T-helper 22 cell (primary cell): ENCODE measurements around the gene IDH1.
A peak's percentile ranks its signal among the peaks of the same experiment; 100 is the strongest.
"Not testable (repeated sequence)": the region's sequence is repeated elsewhere in the genome, so short reads cannot be mapped to it uniquely, and the experiment has no call there.

ENCODE experiments used
- DNase-seq: peaks from one replicate; pipeline ENCODE4 v3.0.0-alpha.2; 2020; ENCODE audit warnings: low read depth

IDH1 gene

DNA sequence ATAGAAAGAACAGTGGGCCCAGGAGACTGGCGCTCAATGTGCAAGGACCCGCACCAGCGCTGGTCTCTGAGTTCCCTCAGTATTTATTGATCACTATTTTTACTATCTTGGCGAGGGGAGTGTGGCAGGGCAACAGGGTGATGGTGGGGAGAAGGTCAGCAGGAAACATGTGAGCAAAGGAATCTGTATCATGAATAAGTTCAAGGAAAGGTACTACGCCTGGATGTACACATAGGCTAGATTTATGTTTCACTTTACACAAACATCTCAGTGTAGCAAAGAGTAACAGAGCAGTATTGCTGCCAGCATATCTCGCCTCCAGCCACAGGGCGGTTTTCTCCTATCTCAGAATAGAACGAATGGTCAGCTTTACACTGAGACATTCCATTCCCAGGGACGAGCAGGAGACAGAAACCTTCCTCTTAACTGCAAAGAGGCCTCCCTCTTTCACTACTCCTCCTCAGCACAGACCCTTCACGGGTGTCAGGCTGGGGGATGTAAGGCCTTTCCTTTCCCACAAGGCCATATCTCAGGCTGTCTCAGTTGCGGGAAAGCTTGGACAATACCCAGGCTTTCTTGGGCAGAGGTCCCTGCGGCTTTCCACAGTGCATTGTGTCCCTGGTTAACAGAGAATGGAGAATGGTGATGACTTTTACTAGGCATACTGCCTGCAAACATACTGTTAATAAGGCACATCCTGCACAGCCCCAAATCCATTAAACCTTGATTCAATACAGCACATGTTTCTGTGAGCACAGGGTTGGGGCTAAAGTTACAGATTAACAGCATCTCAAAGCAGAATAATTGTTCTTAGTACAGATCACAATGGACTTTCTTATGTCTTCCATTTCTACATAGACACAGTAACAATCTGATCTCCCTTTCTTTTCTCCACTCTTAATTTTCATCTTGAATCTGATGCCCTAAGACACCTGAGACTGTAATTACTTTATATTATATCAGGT lies 2.3 kb upstream of the IDH1 start:
- not testable (repeated sequence) for DNase-seq

DNA sequence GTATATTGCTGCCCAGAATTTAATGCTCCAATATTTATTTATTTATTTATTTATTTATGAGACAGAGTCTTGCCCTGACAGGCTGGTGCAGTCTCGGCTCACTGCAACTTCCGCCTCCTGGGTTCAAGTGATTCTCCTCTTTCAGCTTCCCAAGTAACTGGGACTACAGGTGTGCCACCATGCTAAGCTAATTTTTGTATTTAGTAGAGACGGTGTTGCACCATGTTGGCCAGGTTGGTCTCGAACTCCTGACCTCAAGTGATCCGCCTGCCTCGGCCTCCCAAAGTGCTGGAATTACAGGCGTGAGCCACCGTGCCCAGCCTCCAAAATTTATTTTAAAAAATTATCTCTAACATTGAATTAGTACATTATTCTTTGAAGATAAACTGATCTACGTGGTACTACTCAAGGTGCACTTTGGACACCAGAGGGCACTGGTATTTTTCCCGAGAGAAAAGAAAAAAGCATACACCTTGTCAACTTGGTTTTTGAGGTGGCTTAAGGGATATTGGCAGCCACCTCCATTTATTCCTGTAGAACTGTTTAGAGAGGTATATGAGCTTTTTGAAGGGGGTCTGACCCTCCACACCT lies 1.4 kb upstream of the IDH1 start:
- no peak for DNase-seq

DNA sequence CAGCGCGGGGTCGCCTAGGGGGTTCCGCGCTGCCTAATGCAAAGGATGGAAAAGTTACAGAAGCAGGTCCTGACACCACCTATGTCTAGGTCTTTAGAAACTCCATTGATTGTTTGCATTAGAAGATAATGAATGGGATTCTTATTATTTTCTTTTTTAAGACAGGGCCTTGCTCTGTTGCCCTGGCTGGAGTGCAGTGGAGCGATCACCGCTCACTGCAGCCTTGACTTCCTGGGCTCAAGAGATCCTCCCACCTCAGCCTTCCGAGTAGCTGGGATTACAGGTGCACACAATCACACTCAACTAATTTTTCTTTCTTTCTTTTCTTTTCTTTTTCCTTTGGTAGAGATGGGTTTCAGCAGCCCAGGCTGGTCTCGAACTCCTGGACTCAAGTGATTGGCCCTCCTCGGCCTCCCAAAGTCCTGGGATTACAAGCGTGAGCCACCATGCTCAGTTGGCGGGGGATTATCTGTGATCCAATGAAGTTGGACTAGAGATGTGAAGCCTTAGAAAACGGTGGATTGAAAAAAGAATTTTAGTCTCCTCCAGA lies 761 bp upstream of the IDH1 start:
- no peak for DNase-seq

DNA sequence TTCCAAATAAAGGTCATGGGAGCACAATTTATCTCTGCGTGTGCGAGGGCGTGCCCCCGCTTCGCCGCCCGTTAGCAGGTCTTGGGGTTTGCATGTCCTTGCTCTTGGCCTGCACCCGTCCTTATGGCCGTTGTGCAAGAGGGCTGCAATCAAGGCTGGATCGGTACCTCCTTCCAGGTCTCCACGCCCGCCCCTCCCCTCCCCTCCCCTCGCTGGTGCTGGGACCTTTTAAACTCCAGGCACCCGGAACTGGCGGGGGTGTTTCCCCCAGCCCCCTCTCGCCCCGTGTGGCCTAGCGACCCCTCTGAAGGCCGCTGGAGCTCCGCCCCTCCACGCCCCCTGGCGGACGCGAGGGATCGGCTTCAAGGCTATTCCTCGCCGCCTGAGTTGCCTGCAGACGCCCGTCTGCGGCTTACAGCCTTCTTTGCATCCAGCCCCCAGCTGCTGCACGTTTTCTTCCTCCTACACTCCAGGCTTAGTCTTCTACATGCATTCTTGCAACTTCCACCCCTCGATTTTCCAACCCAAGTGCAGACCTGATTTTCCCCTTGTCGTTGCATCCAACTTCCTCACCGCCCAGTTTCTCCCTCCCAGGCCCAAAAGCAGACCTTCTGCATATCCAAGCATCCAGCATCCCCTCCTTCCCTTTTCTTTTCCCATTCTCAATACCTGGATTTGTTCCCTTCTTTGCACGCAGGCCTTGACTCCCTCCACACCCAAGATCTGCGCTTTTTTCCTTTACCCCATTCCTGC lies 577 bp downstream of the IDH1 start:
- peak; percentile 72 for DNase-seq

DNA sequence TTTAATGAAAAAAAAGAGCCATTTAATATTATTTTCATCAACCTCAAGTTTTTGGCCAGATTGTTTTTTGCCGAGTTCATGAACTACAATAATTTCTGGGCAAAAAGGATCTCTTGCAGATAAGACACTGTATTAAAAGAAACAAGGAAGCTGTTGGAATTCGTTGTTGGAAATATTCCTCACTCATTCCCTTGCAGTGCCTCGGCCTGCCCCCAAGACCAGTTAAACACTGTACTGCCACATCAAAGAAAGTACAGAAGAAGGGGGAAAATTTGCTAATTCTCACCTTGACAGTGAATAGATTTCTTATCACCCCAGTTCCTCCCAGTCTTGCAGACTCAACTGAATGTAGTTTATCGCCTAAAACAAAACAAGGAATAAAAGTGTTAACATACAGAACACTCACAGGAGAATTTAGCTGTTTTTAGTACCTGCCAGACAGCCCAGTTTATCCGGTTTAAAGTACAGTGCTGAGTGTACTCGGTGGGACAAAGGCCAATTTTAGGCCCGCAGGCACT lies 1.2 kb downstream of the IDH1 start:
- DNase-seq, result no peak

DNA sequence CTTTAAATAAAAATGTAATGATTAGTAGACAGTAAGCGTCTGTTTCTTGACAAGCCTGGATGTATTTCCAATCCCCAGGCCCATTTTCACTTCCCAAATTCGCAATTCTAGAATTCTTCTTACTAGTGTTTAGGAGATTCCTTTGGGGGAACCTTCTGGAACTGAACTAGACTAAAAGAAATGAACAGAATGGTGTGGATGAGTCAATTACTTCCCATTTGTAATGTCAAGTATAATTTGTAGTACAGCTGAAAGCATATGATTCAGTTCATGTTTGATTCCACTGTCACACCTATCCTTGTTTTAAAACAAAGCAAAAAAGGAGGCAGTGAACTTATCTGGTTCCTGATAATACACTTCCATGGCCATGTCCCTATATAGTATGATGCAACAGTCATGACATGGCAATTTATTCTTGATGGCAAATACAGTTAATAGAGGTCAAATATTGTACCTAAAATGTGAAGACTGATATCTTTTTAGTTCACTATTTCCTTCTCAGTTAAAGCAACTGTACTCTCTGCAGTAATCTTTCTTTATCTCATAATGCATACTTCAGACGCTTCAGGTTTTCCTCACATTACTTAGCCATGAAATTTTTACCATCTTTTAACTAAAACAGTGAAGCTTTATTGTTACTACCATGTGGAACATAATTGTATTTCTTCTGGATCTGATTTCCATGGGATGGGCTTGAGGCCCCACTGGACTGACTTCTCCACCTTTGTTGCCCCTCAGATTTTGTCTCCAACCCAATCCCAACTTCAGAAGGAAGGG lies 2.0 kb downstream of the IDH1 start:
- no peak for DNase-seq

DNA sequence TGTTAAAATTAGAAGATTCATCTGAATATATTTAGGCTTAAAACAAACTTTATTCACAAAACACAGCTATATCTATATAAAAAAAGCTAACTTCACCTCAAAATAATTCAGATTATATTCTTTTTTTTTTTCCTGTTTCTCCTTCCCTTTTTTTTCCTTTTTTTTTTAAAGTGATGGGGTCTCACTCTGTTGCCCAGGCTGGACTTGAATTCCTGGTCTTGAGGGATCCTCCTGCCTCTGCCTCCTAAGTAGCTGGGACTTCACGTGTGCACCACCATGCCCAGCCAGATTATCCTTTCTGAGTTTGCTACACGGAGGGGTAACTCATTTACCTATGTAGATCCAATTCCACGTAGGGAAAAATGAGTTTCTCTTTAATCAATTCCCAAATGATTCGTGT lies 3.8 kb downstream of the IDH1 start:
- DNase-seq, result no peak

DNA sequence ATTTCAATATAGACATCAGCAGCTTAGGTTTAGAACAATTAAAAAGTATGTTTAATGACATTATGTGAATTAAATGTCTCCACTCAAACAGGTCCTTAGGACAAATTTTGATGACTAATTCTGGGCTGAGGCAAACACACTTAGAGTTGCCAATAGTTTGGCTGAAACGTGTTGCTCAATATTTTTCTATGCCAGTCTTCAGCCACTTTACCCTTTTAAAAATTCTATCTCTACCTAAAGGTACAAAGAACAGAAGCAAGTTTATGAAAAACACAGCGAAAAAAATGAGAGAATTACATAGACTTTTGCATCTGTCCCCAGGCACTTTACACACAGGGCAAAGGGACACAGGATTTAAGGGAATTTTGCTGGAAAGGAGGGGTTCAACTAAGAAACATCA lies 4.5 kb downstream of the IDH1 start:
- no peak for DNase-seq

DNA sequence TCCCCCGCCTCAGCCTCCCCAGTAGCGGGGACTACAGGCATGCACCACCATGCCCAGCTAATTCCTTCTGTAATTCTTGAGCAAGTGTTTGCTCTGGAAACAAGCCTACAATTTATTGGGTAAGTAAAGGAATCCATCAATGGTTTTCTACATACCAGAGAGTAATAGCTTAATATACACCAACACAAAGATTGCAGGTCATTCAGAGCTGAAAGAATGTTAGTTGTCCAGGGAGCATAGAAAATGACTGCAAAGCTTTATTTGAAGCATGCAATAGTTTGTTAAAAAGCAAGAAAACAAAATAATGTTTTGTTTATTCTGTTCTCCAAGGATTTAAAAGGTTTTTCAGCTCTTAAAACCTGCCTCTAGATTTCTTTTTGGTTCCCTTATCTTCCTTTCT lies 5.6 kb downstream of the IDH1 start:
- no peak for DNase-seq

DNA sequence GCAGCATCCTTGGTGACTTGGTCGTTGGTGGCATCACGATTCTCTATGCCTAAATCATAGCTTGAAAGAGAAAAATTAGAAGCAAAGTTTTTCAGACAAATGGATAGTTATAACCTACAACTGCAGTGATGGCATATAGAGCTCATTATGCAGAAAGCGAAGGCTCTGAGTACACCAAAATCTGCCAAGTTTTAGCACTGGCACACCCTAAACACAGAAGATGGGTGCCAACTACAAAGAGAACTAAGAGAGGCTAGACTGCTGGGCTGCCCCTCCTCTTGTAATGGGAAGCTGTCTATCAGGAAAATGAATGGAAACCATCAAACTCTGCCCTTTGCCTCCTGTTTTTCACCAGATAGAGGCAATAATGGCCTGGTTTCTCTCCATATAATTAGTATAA lies 6.3 kb downstream of the IDH1 start:
- DNase-seq, result no peak

DNA sequence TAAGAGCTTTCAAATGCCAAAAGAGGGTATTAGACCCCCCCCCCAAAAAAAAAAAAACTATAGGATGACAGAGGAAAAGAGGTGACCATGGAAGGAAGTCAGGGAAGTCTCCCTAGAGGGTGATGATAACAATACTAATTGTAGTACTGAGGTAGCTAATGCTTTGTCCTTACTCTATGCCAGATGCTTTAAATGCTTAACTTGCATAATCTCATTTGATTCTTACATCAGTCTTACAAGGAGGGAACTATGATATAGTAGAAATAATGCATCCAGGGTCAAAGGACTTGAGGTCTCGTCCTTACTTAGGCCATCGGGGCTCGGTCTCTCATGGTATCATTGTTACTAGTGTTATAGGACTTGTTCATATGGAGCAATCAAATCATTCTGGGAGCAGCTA lies 9.1 kb downstream of the IDH1 start:
- DNase-seq, result no peak

DNA sequence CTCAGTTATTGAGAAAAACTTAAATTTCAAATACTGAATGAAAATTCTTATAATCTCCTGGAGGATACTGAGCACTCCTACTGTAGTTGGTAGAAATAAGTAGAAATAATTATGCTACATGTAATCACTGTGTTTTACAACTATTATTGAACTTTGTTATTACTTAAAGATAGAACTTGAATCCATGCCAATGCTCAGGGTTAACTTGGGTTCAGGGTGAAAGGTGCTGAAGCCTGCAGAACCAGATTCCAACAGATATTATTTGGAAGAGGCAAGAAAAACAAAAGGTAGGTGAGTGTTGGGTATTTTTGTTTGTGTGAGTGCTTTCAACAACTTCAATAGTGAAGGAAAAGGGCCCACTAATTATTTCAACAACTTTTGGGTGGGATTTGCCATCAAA lies 10.4 kb downstream of the IDH1 start:
- no peak for DNase-seq

DNA sequence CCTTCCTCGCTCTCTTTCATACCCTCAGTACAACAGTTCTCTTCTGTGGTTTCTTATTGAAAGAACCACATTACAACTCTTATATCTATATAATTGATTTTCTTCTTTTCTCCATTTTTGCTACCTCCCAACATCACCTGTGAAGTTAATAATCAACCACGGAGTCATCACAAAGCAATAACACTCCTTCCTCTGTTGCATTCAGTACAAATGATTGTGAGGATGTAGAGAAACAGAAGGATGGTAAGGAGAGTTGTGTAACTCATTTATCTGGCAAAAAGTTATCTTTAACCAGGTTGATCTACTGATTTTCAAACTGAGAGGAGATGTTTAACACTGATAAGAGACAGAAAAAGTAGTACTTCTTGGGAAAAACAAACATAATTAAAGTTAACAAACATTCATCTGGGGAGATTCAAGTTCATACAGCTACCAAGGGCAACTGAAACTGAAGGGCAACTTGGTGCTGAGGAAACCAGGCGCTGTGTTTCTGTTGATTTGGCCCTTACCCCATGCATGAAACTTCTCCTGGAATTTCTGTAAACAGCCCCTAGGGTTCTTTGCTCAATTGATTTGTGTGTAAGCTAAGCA lies 14.2 kb downstream of the IDH1 start:
- DNase-seq, result no peak

DNA sequence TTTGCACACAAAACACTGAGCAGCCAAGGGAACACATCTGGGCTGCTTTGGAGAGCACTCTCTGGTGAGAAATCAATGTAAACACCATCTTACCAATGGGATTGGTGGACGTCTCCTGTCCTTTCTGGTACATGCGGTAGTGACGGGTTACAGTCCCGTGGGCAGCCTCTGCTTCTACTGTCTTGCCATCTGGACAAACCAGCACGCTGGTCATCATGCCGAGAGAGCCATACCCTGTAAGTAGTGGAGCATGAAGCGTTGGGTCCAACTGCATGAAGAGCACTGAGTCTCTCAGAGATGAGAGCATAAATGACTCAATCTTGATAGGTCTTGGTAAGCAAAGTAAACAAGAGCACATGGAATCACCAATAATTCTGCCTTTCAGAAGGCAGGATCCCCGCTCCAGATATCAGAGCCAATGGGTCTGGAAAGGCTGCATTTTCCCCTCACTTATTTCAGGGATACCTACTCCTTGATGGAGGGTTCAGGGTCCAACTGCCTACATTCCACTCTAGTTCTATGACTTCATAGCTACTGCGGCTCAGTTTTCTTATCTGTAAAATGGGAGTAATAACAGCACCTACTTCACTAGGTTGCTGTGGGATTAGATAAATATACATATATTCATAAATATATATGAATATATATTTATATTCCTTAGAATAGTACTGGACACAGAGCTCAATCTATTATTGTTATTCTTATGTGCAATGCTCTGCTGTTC lies 14.9 kb downstream of the IDH1 start:
- DNase-seq, result no peak

DNA sequence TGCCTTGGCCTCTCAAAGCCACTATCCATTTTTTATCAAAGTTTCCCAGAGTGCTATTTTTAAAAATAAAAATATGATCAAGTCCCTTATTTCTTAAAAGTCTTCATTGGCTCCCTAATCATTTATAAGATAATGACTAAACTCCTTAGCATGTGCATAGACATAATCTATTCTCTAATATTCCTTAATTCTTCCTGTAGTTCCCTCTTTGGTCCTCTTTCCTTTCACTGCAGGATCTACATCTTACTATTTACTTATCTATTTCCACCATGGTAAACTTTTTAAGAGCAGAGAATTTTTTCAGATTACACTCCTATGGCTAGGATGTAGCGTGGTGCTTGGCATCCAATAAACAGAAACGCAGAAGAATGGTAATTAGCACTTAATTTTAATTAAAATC lies 19.0 kb downstream of the IDH1 start:
- no peak for DNase-seq

DNA sequence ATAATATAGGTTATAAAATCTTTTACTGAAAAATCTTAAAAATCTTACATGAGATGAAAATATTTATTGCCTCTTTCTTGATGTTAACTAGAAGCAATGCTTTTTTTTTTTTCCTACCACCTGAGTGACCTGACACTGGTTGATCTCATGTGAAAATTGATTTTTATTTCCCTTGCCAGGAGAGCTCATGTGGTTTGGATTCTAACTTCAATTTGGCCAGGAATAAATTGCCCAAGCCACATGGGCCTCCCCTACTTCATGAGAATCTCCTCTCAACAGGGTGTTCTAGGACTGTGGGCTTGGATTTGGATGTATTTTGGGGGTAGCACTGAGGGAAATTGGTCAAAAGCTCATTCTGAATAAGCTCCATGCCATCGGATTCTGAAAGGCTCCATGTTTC lies 20.1 kb downstream of the IDH1 start:
- DNase-seq, result no peak

DNA sequence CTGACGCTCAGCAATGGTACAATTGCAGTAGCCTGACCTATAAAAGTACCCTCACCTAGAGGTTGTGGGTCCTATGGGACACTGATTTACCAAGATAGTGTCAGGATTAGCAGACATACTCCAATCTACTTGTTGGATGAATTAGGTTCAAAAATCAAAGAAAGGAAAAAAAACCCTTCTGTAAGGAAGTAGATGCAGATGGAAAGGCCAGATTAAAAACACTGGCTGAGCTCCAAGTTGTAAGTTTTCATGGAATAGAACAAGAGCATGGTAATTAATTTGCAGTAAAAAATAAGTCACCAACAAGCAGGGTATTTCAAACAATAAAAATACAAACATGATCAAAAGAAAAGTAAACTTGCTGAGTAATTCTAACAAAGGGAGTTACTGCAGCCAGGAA lies 26.4 kb downstream of the IDH1 start:
- no peak for DNase-seq

DNA sequence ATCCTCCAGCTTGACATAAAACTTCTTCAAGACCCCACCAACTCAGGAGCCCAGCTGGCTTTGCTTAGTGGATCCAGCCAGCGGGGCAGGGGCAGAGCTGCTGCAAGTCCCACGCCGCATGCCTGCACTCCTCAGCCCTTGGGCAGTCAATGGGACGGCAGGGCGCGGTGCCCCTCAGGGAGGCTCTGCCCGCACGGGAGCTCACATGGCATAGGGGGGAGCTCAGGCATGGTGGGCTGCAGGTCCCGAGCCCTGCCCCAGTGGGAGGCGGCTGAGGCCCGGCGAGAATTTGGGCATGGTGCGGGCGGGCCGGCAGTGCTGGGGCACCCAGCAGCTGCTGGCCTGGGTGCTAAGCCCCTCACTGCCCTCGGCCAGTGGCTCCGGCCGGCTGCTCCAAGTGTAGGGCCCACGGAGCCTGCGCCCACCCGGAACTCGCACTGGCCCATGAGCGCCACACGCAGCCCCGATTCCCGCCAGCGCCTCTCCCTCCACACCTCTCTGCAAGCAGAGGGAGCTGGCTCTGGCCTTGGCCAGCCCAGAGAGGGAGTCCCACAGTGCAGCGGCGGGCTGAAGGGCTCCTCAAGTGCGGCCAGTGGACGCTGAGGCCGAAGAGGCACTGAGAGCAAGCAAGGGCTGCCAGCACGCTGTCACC lies 27.2 kb downstream of the IDH1 start:
- no peak for DNase-seq

DNA sequence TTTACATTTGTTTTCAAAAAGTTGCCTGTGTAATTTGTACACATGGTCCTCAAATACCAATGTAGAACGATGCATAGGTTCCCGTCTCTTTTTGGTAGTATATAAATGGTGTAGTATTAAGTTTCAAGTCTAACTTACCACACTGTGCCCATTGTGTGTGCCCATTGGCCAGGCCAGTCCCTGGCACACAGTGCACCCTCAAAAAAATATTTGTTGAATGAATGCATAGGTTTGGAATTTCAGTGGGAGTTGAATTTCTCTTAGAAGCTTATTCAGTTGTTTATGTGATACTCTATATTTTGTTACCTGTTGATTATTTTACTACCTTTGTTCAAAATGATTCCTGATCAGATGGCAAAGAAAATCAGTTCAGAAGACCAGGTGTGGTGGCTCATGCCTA lies 30.1 kb downstream of the IDH1 start:
- DNase-seq, result no peak

DNA sequence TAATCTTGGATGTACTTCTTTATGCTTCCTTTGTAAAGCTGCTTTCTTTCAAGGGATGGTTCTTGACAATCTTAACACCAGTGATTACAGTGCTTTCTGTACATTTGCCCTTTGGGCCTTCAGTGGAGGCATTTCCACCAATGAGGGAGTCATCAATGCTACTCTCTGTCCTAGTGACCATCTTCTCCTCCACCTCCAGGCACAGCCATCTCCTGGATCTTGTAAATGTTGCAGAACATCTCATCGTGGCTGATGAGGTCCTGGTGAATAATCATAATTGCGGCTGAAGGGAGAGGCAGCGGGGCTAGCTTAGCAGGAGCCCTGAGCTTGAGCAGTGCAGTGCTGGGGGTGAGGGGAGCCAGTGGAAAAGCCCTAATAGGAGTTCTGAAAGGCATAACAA lies 32.5 kb downstream of the IDH1 start:
- no peak for DNase-seq
